HEK293 (cell line): ENCODE data around the gene L2HGDH.

Source experiments
- CTCF ChIA-PET: fragments of 350-600 bp; formaldehyde crosslinking; extraction: SDS; loops from one replicate; lab custom pipeline; 2021; ENCODE audit warnings: antibody characterized with exemption; lab: Yijun Ruan, JAX
- POLR2A ChIA-PET: fragments of 300-600 bp; formaldehyde crosslinking; extraction: SDS; loops from one replicate; lab custom pipeline; 2020; ENCODE audit warnings: antibody characterized with exemption, inconsistent platforms; lab: Yijun Ruan, JAX
- H3K27ac ChIP-seq: fragments of 200-500 bp; sonication (Bioruptor generic); 2 replicates; pipeline ENCODE4 v1.5.1; 2014; ENCODE audit warnings: low read depth, low read length, control low read depth, inconsistent platforms; ENCODE audit errors: extremely low read depth
- H3K36me3 ChIP-seq, 2 experiments: fragments of 200-500 bp in 1 of 2; sonication (Bioruptor generic) in 1 of 2; 1 replicate in 1 of 2; 2 replicates in 1 of 2; pipeline ENCODE4 v1.5.1; 2014 to 2017; ENCODE audit warnings: inconsistent platforms in 2 of 2, low read length in 2 of 2; ENCODE audit not compliant: control insufficient read depth in 2 of 2, insufficient read depth in 1 of 2
- H3K4me1 ChIP-seq: fragments of 200-500 bp; sonication (Bioruptor generic); 2 replicates; pipeline ENCODE4 v1.5.1; 2014; ENCODE audit warnings: mild to moderate bottlenecking, low read length, inconsistent platforms; ENCODE audit not compliant: control insufficient read depth, insufficient read depth
- H3K4me3 ChIP-seq: 2 replicates; pipeline ENCODE4 v1.5.1; 2011; ENCODE audit warnings: low read depth, mild to moderate bottlenecking, control low read depth, low read length, moderate library complexity
- H3K9me3 ChIP-seq: fragments of 200-500 bp; sonication (Bioruptor generic); 2 replicates; pipeline ENCODE4 v1.5.1; 2014; ENCODE audit warnings: low read depth, low read length, inconsistent platforms; ENCODE audit not compliant: control insufficient read depth, insufficient read depth
- BCL11B ChIP-seq: fragments of 450-650 bp; formaldehyde crosslinking; IDR thresholded peaks from 2 replicates; pipeline ENCODE4 v1.5.1; 2016; ENCODE audit warnings: low read depth, missing biosample characterization, missing genetic modification characterization
- EGR2 ChIP-seq: fragments of 450-650 bp; formaldehyde crosslinking; IDR thresholded peaks from 2 replicates; pipeline ENCODE4 v1.5.1; 2016; ENCODE audit warnings: low read depth, missing biosample characterization, missing genetic modification characterization
- GLIS1 ChIP-seq: fragments of 450-650 bp; formaldehyde crosslinking; IDR thresholded peaks from 2 replicates; pipeline ENCODE4 v1.5.1; 2016; ENCODE audit warnings: missing biosample characterization, missing genetic modification characterization
- MYNN ChIP-seq: fragments of 450-650 bp; formaldehyde crosslinking; IDR thresholded peaks from 2 replicates; pipeline ENCODE4 v1.5.1; 2016; ENCODE audit warnings: missing biosample characterization, missing genetic modification characterization, borderline replicate concordance
- MZF1 ChIP-seq: fragments of 450-650 bp; formaldehyde crosslinking; IDR thresholded peaks from 2 replicates; pipeline ENCODE4 v1.5.1; 2017; ENCODE audit warnings: missing biosample characterization, missing genetic modification characterization, borderline replicate concordance
- PBX3 ChIP-seq: sonication (generic); formaldehyde crosslinking; IDR thresholded peaks from 2 replicates; pipeline ENCODE4 v1.8.1; 2022; ENCODE audit warnings: mild to moderate bottlenecking, moderate library complexity, missing genetic modification reagents
- REST ChIP-seq: fragments of 450-650 bp; formaldehyde crosslinking; IDR thresholded peaks from 2 replicates; pipeline ENCODE4 v1.5.1; 2016; ENCODE audit warnings: missing biosample characterization, missing genetic modification characterization
- ZFP3 ChIP-seq: fragments of 450-650 bp; formaldehyde crosslinking; IDR thresholded peaks from 2 replicates; pipeline ENCODE4 v1.5.1; 2016; ENCODE audit warnings: low read depth, missing biosample characterization, missing genetic modification characterization
- ZNF146 ChIP-seq: fragments of 450-650 bp; formaldehyde crosslinking; IDR thresholded peaks from 2 replicates; pipeline ENCODE4 v1.5.1; 2016; ENCODE audit warnings: missing biosample characterization, missing genetic modification characterization
- ZNF174 ChIP-seq: fragments of 450-650 bp; formaldehyde crosslinking; IDR thresholded peaks from 2 replicates; pipeline ENCODE4 v1.5.0; 2017; ENCODE audit warnings: missing biosample characterization, mild to moderate bottlenecking, missing genetic modification characterization
- ZNF211 ChIP-seq: fragments of 450-650 bp; formaldehyde crosslinking; IDR thresholded peaks from 2 replicates; pipeline ENCODE4 v1.5.1; 2016; ENCODE audit warnings: low read depth, missing biosample characterization, missing genetic modification characterization
- ZNF362 ChIP-seq: fragments of 450-650 bp; formaldehyde crosslinking; IDR thresholded peaks from 2 replicates; pipeline ENCODE4 v1.5.1; 2016; ENCODE audit warnings: missing biosample characterization, missing genetic modification characterization
- ZNF488 ChIP-seq: fragments of 450-650 bp; formaldehyde crosslinking; IDR thresholded peaks from 2 replicates; pipeline ENCODE4 v1.5.1; 2016; ENCODE audit warnings: missing biosample characterization, missing genetic modification characterization
- ZNF521 ChIP-seq: fragments of 450-650 bp; formaldehyde crosslinking; IDR thresholded peaks from 2 replicates; pipeline ENCODE4 v1.5.1; 2017; ENCODE audit warnings: missing biosample characterization, mild to moderate bottlenecking, missing genetic modification characterization
- ZNF585B ChIP-seq: fragments of 450-650 bp; formaldehyde crosslinking; IDR thresholded peaks from 2 replicates; pipeline ENCODE4 v1.5.1; 2016; ENCODE audit warnings: missing biosample characterization, missing genetic modification characterization
- ZNF639 ChIP-seq: fragments of 450-650 bp; formaldehyde crosslinking; IDR thresholded peaks from 2 replicates; pipeline ENCODE4 v1.5.1; 2016; ENCODE audit warnings: missing biosample characterization, missing genetic modification characterization
- ZNF645 ChIP-seq: fragments of 450-650 bp; formaldehyde crosslinking; IDR thresholded peaks from 2 replicates; pipeline ENCODE4; 2016; ENCODE audit warnings: missing biosample characterization, missing genetic modification characterization
- ZNF747 ChIP-seq: fragments of 450-650 bp; formaldehyde crosslinking; IDR thresholded peaks from 2 replicates; pipeline ENCODE4 v1.5.1; 2016; ENCODE audit warnings: missing biosample characterization, missing genetic modification characterization

Gene L2HGDH

GRCh38 chr14:50350975-50351374 is 38.9 kb upstream of the L2HGDH start:
- H3K27ac ChIP-seq = no peak overlapping the region
- no peak overlapping the region for H3K4me3 ChIP-seq
- no peaks in the 10 kb centered on the region for H3K9me3 ChIP-seq
- POLR2A ChIA-PET = interaction anchor here (1.6 kb wide), 1 partner anchor 46 kb away, joined by 3 read pairs; the partner anchor contains the start of gene CDKL1
- H3K4me1 ChIP-seq = peaks cover 2% of the 10 kb centered on the region
- CTCF ChIA-PET = interaction anchor here (0.6 to 0.7 kb wide), 2 partner anchors 26 to 1061 kb away, joined by 4 read pairs; no protein-coding TSS in a partner anchor
- no peaks in the 10 kb centered on the region for H3K36me3 ChIP-seq
- TF ChIP-seq EGR2 (0 out of 2 replicates have a peak, but pooled peaks have one; percentile 5), GLIS1 (tag by site-specific recombination) (0 out of 2 replicates have a peak, but pooled peaks have one; percentile 8), ZNF521 (tag by site-specific recombination) (no peak)
- TF ChIP-seq, all 188 proteins: peak for 2

GRCh38 chr14:50348933-50349332 is 36.9 kb upstream of the L2HGDH start:
- no peak for TF ChIP-seq ZNF639 (tag by site-specific recombination)
- no peak for TF ChIP-seq ZFP3 (tag by site-specific recombination)
- TF ChIP-seq REST (tag by site-specific recombination) = no peak
- no peak for TF ChIP-seq ZNF645 (tag by site-specific recombination)
- no peak for TF ChIP-seq BCL11B
- TF ChIP-seq MYNN (tag by site-specific recombination) = no peak
- peaks cover 10% of the 10 kb centered on the region for H3K4me1 ChIP-seq
- no peaks in the 10 kb centered on the region for H3K9me3 ChIP-seq
- ChIA-PET CTCF (interaction anchor here (0.8 kb wide), 2 partner anchors 9 to 10 kb away, joined by 4 to 6 read pairs; no protein-coding TSS in a partner anchor), POLR2A (no interaction called here)
- H3K27ac ChIP-seq = no peak overlapping the region
- no peaks in the 10 kb centered on the region for H3K36me3 ChIP-seq
- H3K4me3 ChIP-seq = no peak overlapping the region

GRCh38 chr14:50347521-50347920 is 35.5 kb upstream of the L2HGDH start:
- no peak overlapping the region for H3K27ac ChIP-seq
- TF ChIP-seq ZNF362 (no peak), PBX3 (CRISPR knock-in tag) (no peak), ZNF146 (no peak), ZNF211 (tag by site-specific recombination) (no peak), ZNF174 (tag by site-specific recombination) (no peak), MZF1 (tag by site-specific recombination) (no peak), ZNF585B (tag by site-specific recombination) (no peak), ZNF488 (tag by site-specific recombination) (no peak), ZNF747 (tag by site-specific recombination) (no peak)
- TF ChIP-seq, all 188 proteins: peak for 0
- no peaks in the 10 kb centered on the region for H3K9me3 ChIP-seq
- CTCF ChIA-PET = no interaction called here
- POLR2A ChIA-PET = no interaction called here
- H3K4me3 ChIP-seq = no peak overlapping the region
- no peaks in the 10 kb centered on the region for H3K36me3 ChIP-seq
- H3K4me1 ChIP-seq = peaks cover 9% of the 10 kb centered on the region; the same call in 1 of the 2 replicates
